Stimulated activated CD4-positive, alpha-beta T cell treated with anti-CD3 and anti-CD28 coated beads, Interleukin-1b, Interleukin-23, amount 100 ng/mL, for 48 hours (primary cell): Measurements from ENCODE around the gene RBPJ.

Source experiments
- DNase-seq: peaks from one replicate; pipeline ENCODE4 v3.0.0-alpha.2; 2020

RBPJ gene

GRCh38 chr4:26320538-26321372, at the start of gene RBPJ:
Gene RBPJ, plus strand, starts transcription at chr4:26321014. Its CDS starts 15 bp downstream, at chr4:26321029.
- peak; percentile 84 for DNase-seq

DNA sequence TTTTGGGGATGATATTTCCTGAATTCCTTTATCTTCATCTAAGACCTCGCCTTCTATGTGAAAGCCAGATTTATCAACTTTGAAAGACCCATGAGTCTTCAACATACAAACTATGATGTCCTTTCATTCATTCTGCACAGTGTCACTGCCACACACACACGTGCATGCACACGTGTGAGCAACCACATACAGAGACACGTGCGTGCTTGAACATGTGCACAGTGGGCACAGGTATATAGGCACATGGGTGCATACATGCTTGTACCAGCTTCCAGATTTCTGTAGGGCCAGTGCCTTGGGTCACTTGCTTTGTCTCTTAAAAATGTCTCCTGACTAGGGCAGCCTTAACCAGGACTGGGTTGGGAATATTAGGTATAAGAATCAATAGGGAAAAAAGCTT, 49.1 kb upstream of the RBPJ start:
- no peak for DNase-seq

GRCh38 chr4:26272654-26273615, 47.9 kb upstream of the RBPJ start:
- no peak for DNase-seq

- no peak for DNase-seq
These were observed 47.2 kb upstream of the RBPJ start for GRCh38 chr4:26273616-26273980.

DNA sequence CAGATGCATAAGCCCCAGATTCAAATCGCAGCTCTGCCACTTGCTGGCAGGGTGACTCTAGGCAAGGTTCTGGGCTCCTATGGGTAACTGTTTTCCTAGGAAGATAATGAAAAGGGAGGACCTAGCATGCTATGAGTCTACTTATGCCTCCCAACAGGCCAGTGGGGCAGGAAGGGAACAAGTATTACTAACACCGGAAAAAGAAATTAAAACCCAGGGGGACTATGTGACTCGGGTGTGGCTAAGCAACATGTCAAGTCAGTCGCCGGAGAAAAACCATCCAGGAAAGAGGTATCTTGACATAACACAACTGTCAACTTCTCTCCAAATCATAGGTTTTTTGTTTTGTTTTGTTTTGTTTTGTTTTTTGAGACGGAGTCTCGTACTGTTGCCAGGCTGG, 45.5 kb upstream of the RBPJ start:
- DNase-seq = no peak

GRCh38 chr4:26279446-26279845, 41.4 kb upstream of the RBPJ start:
- no peak for DNase-seq

DNA sequence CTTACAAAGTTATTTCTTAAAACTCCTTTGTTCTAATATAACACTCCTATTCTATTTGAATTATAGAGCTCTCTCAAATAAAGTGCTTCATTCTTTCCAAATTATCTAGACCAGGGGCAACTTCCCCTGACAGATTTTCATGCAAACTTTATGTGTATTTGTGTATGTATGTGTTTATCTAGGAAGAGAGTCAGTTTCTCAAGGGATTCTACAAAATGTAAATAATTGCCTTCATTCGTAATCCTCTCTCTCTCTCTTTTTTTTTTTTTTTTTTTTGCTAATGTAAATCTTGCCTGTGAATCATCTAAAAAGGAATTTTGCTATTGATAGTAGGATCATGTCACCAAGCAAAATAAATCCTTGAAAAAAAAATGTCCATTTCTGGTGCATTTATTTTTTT, 38.9 kb upstream of the RBPJ start:
- DNase-seq = no peak

DNA sequence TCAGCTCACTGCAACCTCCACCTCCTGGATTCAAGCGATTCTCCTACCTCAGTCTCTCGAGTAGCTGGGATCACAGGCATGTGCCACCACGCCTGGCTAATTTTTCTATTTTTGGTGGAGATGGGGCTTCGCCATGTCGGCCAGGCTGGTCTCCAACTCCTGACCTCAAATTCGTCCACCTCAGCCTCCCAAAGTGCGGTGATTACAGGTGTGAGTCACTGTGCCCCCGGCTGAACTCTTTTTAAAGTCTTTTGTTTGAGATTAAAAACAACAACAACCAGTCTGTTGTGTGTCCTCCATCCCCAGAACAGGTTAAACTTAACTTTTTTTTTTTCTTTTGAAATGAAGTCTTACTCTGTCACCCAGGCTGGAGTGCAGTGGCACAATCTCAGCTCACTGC, 36.3 kb upstream of the RBPJ start:
- no peak for DNase-seq

DNA sequence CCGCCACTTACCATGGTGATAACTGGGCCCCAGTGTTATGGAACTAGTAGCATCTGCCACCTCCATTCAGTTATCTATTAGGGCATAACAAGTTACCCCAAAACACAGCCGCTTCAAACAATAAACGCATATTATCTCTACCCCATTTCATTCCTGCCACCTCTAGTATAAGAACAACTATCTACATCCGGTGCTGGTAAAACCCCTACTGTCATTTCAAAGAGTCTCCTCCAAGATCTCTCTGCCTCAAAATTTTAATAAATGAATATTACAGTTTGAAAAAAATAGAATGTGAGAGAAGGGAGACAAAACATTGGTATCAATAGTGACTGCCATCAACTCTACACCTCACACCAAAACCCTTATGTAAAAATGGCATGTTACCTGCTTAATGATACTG, 35.5 kb upstream of the RBPJ start:
- no peak for DNase-seq

DNA sequence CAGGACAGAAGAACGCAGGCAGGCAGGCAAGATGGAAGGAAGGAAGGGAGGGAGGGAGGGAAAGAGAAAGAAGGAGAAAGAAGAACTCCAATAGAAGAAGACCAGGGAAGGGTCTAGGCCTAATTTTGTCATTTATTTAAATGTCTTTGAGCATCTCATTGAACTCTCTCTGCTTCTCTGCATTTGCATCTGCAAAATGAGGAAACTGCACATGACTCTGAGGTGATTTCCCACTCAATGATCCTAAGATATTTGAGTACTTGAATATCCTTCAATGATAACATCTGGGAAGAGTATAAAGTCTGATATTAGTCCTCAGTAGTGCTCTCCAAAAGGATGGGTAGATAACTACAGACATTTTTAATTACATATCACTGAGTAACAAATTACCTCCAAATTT, 33.1 kb upstream of the RBPJ start:
- no peak for DNase-seq

- peak; percentile 59 for DNase-seq
These were observed 32.4 kb upstream of the RBPJ start for GRCh38 chr4:26288355-26288909.

- DNase-seq = no peak
These were observed 31.4 kb upstream of the RBPJ start for GRCh38 chr4:26289401-26289800.

GRCh38 chr4:26290321-26290720, 30.5 kb upstream of the RBPJ start:
- DNase-seq = no peak

DNA sequence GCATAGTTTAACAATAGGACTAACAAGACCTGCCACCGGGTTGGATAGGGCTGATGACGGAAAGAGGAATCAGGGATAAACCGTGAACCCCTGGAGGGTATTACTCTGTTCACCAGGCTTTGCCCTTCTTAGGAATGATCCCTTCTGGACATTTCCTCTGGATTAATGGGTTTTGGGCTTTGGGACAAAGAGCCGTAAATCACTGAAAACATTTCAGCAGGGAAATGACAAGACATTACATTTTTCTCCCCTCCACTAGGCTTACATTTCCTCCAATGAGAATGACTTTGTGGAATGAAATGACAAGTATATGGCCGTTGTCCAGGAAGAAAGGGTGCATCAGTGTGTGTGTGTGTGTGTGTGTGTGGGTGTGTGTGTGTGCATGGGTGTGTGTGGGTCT, 25.9 kb upstream of the RBPJ start:
- DNase-seq = no peak

GRCh38 chr4:26296021-26296420, 24.8 kb upstream of the RBPJ start:
- no peak for DNase-seq

DNA sequence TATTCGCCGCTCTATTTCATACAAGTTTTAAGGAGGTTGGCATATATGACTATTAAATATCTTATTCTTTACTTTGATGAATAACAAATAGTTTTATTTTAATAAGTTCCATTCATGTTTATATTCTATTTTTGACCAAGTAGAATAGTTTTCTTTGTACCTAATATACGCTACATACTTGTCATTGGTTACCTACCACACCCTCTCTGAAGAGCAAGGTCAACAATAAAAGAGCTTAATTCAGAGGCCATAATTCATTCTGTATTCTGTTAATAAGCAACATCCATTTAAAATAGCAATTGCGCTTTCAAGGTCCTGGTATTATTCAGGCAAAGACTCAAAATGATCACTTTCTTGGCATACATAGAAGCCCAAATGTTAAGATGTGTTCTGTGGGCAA, 24.3 kb upstream of the RBPJ start:
- no peak for DNase-seq

- no peak for DNase-seq
These were observed 23.6 kb upstream of the RBPJ start for GRCh38 chr4:26297219-26297618.

DNA sequence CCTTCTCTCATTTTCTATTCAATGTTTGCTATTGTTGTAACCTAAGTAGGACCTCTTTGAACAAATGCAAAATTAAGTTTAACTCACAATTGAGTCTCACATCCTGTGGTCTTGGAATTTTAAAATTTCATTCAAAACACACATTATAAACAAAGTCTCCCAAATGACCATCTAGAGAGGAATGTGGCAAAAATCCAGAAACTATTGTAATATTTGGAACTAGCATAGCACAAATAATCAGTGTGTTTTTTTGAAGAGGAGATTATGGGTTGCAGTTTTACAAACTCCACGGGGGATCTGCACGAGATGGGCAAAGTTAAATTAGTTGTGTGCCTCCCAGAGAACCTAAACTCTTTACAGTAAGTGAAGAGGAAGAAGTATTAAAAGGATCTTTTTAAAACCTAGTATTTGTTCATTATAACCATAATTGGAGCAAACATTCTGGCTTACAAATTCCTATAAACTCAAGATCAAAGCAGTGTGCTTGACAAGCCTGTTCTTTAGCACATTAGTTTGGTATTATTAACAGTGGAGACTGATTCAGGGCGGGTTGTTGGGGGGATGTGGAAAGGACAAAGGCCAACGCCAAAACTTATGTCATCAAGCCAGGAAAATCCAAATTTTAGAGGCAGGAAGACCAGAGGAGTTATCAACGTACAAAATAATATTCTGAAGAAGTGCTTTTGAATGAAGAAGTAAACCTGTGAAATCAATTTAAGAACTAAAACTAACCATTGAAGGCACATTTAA, 22.4 kb upstream of the RBPJ start:
- no peak for DNase-seq

GRCh38 chr4:26299254-26299882, 21.4 kb upstream of the RBPJ start:
- no peak for DNase-seq

DNA sequence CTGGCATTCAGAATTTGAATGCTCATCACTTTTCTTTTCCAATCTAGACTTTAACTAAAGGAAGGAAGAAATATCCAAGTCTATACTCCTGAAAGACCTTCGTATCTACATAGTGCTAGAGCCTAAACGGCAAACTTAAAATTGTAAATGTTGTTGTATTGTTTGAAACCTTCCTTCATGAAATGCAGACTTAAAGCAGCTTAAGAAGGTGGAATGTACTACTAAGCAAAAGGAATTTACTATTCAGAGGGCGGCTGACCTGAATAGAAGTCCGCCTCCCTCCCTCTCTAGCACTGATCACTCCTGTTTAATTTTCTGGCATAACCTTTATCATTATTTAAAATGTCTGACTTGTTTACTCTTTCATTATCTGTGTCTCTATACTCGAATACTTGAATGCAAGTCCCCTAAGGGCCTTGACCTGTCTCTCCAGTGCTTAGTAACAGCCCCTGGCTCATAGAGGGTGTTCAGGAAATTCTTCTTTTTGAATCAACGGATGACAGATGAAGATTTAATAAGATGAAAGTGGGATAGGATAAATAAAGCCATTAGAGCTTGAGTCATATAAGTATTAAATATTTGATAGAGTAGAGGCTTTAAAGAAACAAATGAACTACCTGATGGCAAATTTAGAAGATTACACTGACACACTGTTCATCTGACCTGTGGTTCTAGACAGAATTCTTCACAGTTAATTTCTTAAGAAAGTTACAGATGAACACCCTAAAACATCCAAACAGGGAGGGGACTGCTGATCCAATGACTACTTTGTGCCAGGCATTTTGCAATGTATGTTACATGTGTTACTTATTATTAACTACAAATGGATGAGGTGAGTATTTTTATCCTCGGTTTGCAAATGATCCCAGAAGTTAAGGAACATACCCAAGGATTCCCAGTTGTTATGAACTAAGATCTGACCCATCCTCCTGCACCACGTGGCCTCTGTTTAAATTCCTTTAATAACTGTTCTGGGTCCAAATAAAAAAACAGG, 20.2 kb upstream of the RBPJ start:
- no peak for DNase-seq
